K562 (cell line): ENCODE data around the gene RDH16. TPM values are rescaled to one million over a fixed set of nuclear protein-coding genes. Genes with fewer than 3 reads are reported as not detected.
A peak's percentile ranks its signal among the peaks of the same experiment; 100 is the strongest.

Source experiments
- E2F5 ChIP-seq: sonication (generic); formaldehyde crosslinking; IDR thresholded peaks from 2 replicates; pipeline ENCODE4 v1.8.0; 2022; ENCODE audit warnings: mild to moderate bottlenecking, missing genetic modification reagents
- REST ChIP-seq, 2 experiments: fragments of 450-650 bp; formaldehyde crosslinking in 1 of 2; IDR thresholded peaks; 2 replicates each; pipeline versions ENCODE4 v1.4.0 to v1.6.1; 2014 to 2020; ENCODE audit warnings: mild to moderate bottlenecking in 2 of 2, borderline replicate concordance in 1 of 2, low read depth in 1 of 2
- YY1 ChIP-seq, 3 experiments: IDR thresholded peaks; 2 replicates each; pipeline ENCODE4 v1.6.1; 2011; ENCODE audit warnings: low read length in 2 of 3, mild to moderate bottlenecking in 2 of 3, moderate library complexity in 2 of 3, borderline replicate concordance in 1 of 3, control low read depth in 1 of 3, low read depth in 1 of 3; ENCODE audit not compliant: insufficient read depth in 3 of 3, insufficient replicate concordance in 2 of 3, control insufficient read depth in 1 of 3, insufficient read length in 1 of 3; ENCODE audit errors: extremely low read depth in 1 of 3
- ZBTB11 ChIP-seq, 3 experiments: fragments of 200-800 bp in 1 of 3; fragments of 250-450 bp in 1 of 3; fragments of 450-650 bp in 1 of 3; sonication (Bioruptor Pico) in 1 of 3; sonication (Bioruptor generic) in 1 of 3; formaldehyde crosslinking in 1 of 3; IDR thresholded peaks; 2 replicates each; pipeline versions ENCODE4 v1.6.1 to v1.8.0; 2016 to 2022; ENCODE audit warnings: mild to moderate bottlenecking in 2 of 3, missing genetic modification characterization in 2 of 3, missing compliant biosample characterization in 1 of 3, moderate library complexity in 1 of 3
- polyA plus RNA-seq, 8 experiments: library from polyadenylated mRNA; depleted of rRNA in 4 of 8; stranded (reverse) in 5 of 8; unstranded in 3 of 8; fragments of >200 nt; fragmentation: Nextera tagmentation in 2 of 8; fragmentation: Illumina TruSeq in 1 of 8; extraction: Ambion mirVana in 2 of 8; extraction: Trizol in 1 of 8; gene quantifications; 2 replicates each; pipeline versions ENCODE4 v1.2.1 to v1.2.3, GENCODE V29; 2011 to 2014; ENCODE audit warnings: inconsistent platforms in 1 of 8, missing spikeins in 1 of 8
- total RNA-seq, 7 experiments: library from RNA; depleted of rRNA in 6 of 7; stranded (reverse); fragments of >200 nt in 6 of 7; fragmentation: Illumina TruSeq in 2 of 7; extraction: Trizol in 2 of 7; gene quantifications; 2 replicates each; pipeline versions ENCODE4 v1.2.1 to v1.2.3, GENCODE V29; 2011 to 2021; ENCODE audit warnings: low replicate concordance in 1 of 7

RDH16 gene
- total and polyA plus RNA-seq, 9 of the 15 experiments (the other 6 are each of a cell fraction or from before 2014, with no cell fraction given), result 0.11 to 0.52 (median 0.22) TPM; not detected in 1

- TF ChIP-seq ZBTB11 (CRISPR knock-in tag; IDR thresholded peaks at IDR 0.05) (peak in 1 of 3 experiments; percentile 60; a peak in 2 of 6 replicates), YY1 (IDR thresholded peaks at IDR 0.05; ENCODE audit: borderline replicate concordance in 1 of 3, control insufficient read depth in 1 of 3, extremely low read depth in 1 of 3, insufficient read depth in 3 of 3, insufficient read length in 1 of 3, insufficient replicate concordance in 2 of 3, low read depth in 1 of 3, low read length in 2 of 3) (peak in 2 of 3 experiments; percentile 16 to 71), E2F5 (CRISPR knock-in tag) (no peak), REST (IDR thresholded peaks at IDR 0.05; ENCODE audit: borderline replicate concordance) (no peak), REST (CRISPR knock-in tag; IDR thresholded peaks at IDR 0.05; ENCODE audit: low read depth) (no peak)
These were observed 48.8 kb upstream of the RDH16 start, which contains the start of gene ZBTB39 (continued) for GRCh38 chr12:57005980-57006808.
